GM21528 (cell line): ENCODE data around the gene PCARE.

ENCODE experiments used
- ATAC-seq: cut with Tn5 transposase; IDR thresholded peaks from one replicate; pipeline ENCODE4 v1.9.1; 2021; ENCODE audit warnings: mild to moderate bottlenecking, moderate library complexity; ENCODE audit not compliant: unreplicated experiment, low FRiP score

Gene PCARE

GRCh38 chr2:29012211-29012681 lies 62.1 kb downstream of the PCARE start:
- ATAC-seq, result no peak
